Spleen (tissue), 7 donors: ENCODE results near the gene LMNB1.

Source experiments
- POLR2A ChIP-seq, 3 donors: fragments of 450-650 bp; IDR thresholded peaks; one replicate each; pipeline ENCODE4 v1.5.1; 2017; ENCODE audit warnings: antibody characterized with exemption in 3 of 3, mild to moderate bottlenecking in 1 of 3
- TF ChIP-seq, protein P1 (sequence below), 11 experiments: fragments of 200-600 bp in 7 of 11; fragments of 450-650 bp in 4 of 11; sonication (generic) in 4 of 11; IDR thresholded peaks in 8 of 11; conservative IDR thresholded peaks in 3 of 11; 1 replicate in 7 of 11; 2 replicates in 4 of 11; pipeline versions ENCODE4 v1.4.0 to v1.8.0; 2016 to 2021; ENCODE audit warnings: antibody characterized with exemption in 11 of 11, inconsistent platforms in 4 of 11, mild to moderate bottlenecking in 1 of 11
- donor health status: DM: no; HTN: no; CAD: no; lungs with moderate emphysema.
- donor health status: DM: no; HTN: no; CAD: no.
- donor health status: DM: no; HTN: no; CAD: no.

DNA sequence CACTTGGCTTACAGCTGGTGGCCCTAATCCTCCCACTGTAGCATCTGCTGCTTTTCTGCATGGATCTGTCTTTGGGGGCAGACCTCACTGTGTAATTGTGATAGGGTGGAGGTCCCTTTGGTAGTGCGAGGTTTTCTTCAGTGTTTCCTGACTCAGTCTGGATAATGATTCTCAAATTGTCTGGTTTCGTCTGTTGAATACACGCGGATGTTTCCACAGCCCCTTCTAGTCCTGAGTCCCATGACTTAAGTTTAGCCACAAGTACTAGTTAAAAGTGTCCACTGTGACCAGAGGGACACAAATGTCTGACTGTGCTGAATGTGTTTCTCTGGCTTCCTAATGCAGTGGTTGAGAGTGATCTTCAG, 70.5 kb downstream of the LMNB1 start:
- TF ChIP-seq, protein P1, sequence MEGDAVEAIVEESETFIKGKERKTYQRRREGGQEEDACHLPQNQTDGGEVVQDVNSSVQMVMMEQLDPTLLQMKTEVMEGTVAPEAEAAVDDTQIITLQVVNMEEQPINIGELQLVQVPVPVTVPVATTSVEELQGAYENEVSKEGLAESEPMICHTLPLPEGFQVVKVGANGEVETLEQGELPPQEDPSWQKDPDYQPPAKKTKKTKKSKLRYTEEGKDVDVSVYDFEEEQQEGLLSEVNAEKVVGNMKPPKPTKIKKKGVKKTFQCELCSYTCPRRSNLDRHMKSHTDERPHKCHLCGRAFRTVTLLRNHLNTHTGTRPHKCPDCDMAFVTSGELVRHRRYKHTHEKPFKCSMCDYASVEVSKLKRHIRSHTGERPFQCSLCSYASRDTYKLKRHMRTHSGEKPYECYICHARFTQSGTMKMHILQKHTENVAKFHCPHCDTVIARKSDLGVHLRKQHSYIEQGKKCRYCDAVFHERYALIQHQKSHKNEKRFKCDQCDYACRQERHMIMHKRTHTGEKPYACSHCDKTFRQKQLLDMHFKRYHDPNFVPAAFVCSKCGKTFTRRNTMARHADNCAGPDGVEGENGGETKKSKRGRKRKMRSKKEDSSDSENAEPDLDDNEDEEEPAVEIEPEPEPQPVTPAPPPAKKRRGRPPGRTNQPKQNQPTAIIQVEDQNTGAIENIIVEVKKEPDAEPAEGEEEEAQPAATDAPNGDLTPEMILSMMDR (IDR thresholded peaks at IDR 0.05 in 8 of 11, conservative IDR thresholded peaks at IDR 0.05 in 3 of 11), result no peak
- no peak for TF ChIP-seq POLR2A (IDR thresholded peaks at IDR 0.05)
